WTC11 (cell line): ENCODE measurements around the gene MRPL44. TPM values are rescaled to one million over a fixed set of nuclear protein-coding genes. Genes with fewer than 3 reads are reported as not detected.

ENCODE experiments used
- ATAC-seq: fragments of 200-7000 bp; cut with Tn5 transposase; 2 replicates; pipeline ENCODE4 v1.10.0; 2021; ENCODE audit warnings: mild to moderate bottlenecking, moderate library complexity
- CTCF ChIA-PET: fragments of 300-600 bp; sonication (Branson Sonifier 250); formaldehyde crosslinking; loops from one replicate; lab custom pipeline; 2021; ENCODE audit warnings: antibody characterized with exemption; lab: Charles Lee
- POLR2A ChIA-PET: fragments of 350-600 bp; sonication (Branson Sonifier 250); formaldehyde crosslinking; loops from one replicate; lab custom pipeline; 2021; ENCODE audit warnings: antibody characterized with exemption; lab: Charles Lee
- DNase-seq: peaks from one replicate; pipeline ENCODE4 v3.0.0; 2021; ENCODE audit warnings: low spot score
- H3K27ac Mint-ChIP-seq: 2 replicates; pipeline ENCODE4 v1.8.0; 2021; ENCODE audit warnings: mixed read lengths
- H3K27me3 Mint-ChIP-seq: 2 replicates; pipeline ENCODE4 v1.8.0; 2021; ENCODE audit warnings: low read depth, mild to moderate bottlenecking, moderate library complexity, mixed read lengths
- H3K36me3 Mint-ChIP-seq: 2 replicates; pipeline ENCODE4 v1.8.0; 2021; ENCODE audit warnings: mixed read lengths
- H3K4me1 Mint-ChIP-seq: 2 replicates; pipeline ENCODE4 v1.8.0; 2022; ENCODE audit warnings: mixed read lengths
- H3K4me3 Mint-ChIP-seq: 2 replicates; pipeline ENCODE4 v1.8.0; 2021; ENCODE audit warnings: mild to moderate bottlenecking, moderate library complexity, mixed read lengths
- H3K9me3 Mint-ChIP-seq: 2 replicates; pipeline ENCODE4 v1.8.0; 2021; ENCODE audit warnings: mixed read lengths
- GABPB1 ChIP-seq: sonication (generic); formaldehyde crosslinking; IDR thresholded peaks from 2 replicates; pipeline ENCODE4 v1.8.1; 2023; ENCODE audit warnings: mild to moderate bottlenecking, missing genetic modification reagents
- JUN ChIP-seq: sonication (generic); formaldehyde crosslinking; IDR thresholded peaks from 2 replicates; pipeline ENCODE4 v1.8.0; 2023; ENCODE audit warnings: mild to moderate bottlenecking, missing genetic modification reagents
- TCF7 ChIP-seq: sonication (generic); formaldehyde crosslinking; IDR thresholded peaks from 2 replicates; pipeline ENCODE4 v1.8.0; 2022; ENCODE audit warnings: mild to moderate bottlenecking, low read depth, missing genetic modification reagents, moderate library complexity
- ZNF232 ChIP-seq: sonication (generic); formaldehyde crosslinking; IDR thresholded peaks from 2 replicates; pipeline ENCODE4 v1.8.0; 2022; ENCODE audit warnings: mild to moderate bottlenecking, missing genetic modification reagents
- ZNF263 ChIP-seq: sonication (generic); formaldehyde crosslinking; IDR thresholded peaks from 2 replicates; pipeline ENCODE4 v1.8.1; 2022; ENCODE audit warnings: low read depth, mild to moderate bottlenecking, moderate library complexity, missing genetic modification reagents
- total RNA-seq: library from RNA; stranded (reverse); gene quantifications from 3 replicates; pipeline ENCODE4 v1.2.3, GENCODE V29; 2021
- TF ChIP-seq, protein P1 (sequence below): sonication (generic); formaldehyde crosslinking; IDR thresholded peaks from 2 replicates; pipeline ENCODE4 v1.8.0; 2023; ENCODE audit warnings: mild to moderate bottlenecking, missing genetic modification reagents
- TF ChIP-seq, protein P2 (sequence below): fragments of 200-600 bp; IDR thresholded peaks from 2 replicates; pipeline ENCODE4 v1.8.0; 2022; ENCODE audit warnings: antibody characterized with exemption
- TF ChIP-seq, protein P3 (sequence below): sonication (generic); formaldehyde crosslinking; conservative IDR thresholded peaks from 2 replicates; pipeline ENCODE4 v1.8.1; 2023; ENCODE audit warnings: mild to moderate bottlenecking, low read depth, missing genetic modification reagents, moderate library complexity
- TF ChIP-seq, protein P4 (sequence below): sonication (generic); formaldehyde crosslinking; IDR thresholded peaks from 2 replicates; pipeline ENCODE4 v1.8.0; 2022; ENCODE audit warnings: mild to moderate bottlenecking, missing genetic modification reagents

MRPL44 gene
- total RNA-seq, 1 experiment from 2014 or later = 55.3 TPM

DNA sequence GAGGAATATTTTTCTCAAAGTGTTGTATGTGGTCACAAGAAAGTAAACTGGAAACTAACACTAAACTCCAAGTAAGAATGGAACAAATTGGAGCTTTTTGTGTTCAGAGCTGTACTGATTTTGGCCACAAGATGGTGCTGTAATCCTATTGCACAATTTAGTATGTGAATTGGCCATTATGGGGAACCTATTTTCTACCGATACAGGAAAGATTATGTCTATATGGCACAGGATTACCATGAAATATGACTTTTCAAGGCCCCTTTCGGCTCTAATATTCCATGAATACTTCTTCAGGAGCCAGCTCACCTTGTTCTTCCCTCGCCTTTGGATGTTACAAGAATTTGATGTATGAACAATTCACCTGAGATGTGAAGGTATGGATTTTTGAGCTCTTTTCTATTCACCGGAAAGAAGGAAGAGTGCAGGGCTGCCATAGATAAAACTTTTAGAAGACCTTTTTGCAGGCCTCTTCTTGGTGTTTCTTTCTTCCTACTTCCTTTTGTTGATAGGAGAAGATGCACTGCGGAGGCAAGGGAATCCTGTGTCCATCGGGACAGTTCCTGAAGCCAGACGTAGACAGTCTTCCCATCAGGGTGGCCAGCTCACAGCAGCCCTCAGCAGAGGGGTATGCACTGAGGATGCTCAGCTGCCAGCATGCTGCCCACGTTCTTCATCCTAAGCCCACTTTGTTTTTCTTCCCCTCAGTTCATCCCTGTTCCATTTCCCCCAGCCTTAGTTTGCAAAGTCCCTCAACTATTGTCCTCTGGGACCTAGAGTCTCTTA is 13.3 kb downstream of the MRPL44 start:
- CTCF ChIA-PET = interaction anchor here (0.7 to 5.0 kb wide), 41 partner anchors 8 to 685 kb away, joined by 3 to 130 read pairs (median 6); partner anchors contain the start of genes CUL3, MRPL44 and SERPINE2
- H3K4me1 Mint-ChIP-seq = peaks cover 22% of the 10 kb centered on the region
- POLR2A ChIA-PET = interaction anchor here (0.6 to 1.5 kb wide), 3 partner anchors 28 to 313 kb away, joined by 5 to 8 read pairs (median 8); no protein-coding TSS in a partner anchor
- H3K27ac Mint-ChIP-seq = no peak overlapping the region
- no peaks in the 10 kb centered on the region for H3K27me3 Mint-ChIP-seq
- peaks cover 16% of the 10 kb centered on the region for H3K36me3 Mint-ChIP-seq
- peak; percentile 66 for ATAC-seq
- DNase-seq = no peak
- TF ChIP-seq, protein P1, sequence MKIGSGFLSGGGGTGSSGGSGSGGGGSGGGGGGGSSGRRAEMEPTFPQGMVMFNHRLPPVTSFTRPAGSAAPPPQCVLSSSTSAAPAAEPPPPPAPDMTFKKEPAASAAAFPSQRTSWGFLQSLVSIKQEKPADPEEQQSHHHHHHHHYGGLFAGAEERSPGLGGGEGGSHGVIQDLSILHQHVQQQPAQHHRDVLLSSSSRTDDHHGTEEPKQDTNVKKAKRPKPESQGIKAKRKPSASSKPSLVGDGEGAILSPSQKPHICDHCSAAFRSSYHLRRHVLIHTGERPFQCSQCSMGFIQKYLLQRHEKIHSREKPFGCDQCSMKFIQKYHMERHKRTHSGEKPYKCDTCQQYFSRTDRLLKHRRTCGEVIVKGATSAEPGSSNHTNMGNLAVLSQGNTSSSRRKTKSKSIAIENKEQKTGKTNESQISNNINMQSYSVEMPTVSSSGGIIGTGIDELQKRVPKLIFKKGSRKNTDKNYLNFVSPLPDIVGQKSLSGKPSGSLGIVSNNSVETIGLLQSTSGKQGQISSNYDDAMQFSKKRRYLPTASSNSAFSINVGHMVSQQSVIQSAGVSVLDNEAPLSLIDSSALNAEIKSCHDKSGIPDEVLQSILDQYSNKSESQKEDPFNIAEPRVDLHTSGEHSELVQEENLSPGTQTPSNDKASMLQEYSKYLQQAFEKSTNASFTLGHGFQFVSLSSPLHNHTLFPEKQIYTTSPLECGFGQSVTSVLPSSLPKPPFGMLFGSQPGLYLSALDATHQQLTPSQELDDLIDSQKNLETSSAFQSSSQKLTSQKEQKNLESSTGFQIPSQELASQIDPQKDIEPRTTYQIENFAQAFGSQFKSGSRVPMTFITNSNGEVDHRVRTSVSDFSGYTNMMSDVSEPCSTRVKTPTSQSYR (CRISPR knock-in tag) = no peak
- TF ChIP-seq, protein P2, sequence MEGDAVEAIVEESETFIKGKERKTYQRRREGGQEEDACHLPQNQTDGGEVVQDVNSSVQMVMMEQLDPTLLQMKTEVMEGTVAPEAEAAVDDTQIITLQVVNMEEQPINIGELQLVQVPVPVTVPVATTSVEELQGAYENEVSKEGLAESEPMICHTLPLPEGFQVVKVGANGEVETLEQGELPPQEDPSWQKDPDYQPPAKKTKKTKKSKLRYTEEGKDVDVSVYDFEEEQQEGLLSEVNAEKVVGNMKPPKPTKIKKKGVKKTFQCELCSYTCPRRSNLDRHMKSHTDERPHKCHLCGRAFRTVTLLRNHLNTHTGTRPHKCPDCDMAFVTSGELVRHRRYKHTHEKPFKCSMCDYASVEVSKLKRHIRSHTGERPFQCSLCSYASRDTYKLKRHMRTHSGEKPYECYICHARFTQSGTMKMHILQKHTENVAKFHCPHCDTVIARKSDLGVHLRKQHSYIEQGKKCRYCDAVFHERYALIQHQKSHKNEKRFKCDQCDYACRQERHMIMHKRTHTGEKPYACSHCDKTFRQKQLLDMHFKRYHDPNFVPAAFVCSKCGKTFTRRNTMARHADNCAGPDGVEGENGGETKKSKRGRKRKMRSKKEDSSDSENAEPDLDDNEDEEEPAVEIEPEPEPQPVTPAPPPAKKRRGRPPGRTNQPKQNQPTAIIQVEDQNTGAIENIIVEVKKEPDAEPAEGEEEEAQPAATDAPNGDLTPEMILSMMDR = peak; percentile 80
- H3K9me3 Mint-ChIP-seq = no peaks in the 10 kb centered on the region
- H3K4me3 Mint-ChIP-seq = no peak overlapping the region

DNA sequence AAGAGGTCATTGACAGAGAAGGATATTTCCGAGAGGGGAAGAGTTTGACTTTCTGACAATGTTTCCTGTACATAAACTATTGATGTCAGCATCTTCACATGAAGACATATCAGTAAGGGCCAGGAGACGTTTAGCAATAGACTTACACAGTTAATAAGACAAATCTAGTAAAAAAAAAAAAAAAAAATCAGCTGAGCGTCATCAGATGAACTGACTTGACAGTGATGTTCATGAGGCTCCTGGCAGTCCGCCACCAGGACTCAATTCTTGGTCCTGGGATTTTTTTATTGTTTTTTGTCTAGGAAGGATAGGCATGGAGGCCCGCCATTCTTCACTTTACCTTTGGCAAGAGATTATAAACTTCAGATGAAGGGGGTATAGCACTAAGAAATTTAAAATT is 14.5 kb downstream of the MRPL44 start:
- ATAC-seq (no peak), DNase-seq (no peak)
- H3K9me3 Mint-ChIP-seq = no peaks in the 10 kb centered on the region
- H3K27ac Mint-ChIP-seq = no peak overlapping the region
- H3K4me1 Mint-ChIP-seq = peaks cover 22% of the 10 kb centered on the region
- no peak overlapping the region for H3K4me3 Mint-ChIP-seq
- H3K27me3 Mint-ChIP-seq = no peaks in the 10 kb centered on the region
- peaks cover 12% of the 10 kb centered on the region for H3K36me3 Mint-ChIP-seq
- TF ChIP-seq TCF7 (CRISPR knock-in tag) = no peak
- no peak for TF ChIP-seq ZNF263
- no peak for TF ChIP-seq ZNF232
- no peak for TF ChIP-seq JUN (CRISPR knock-in tag)
- CTCF ChIA-PET = interaction anchor here (0.6 to 5.0 kb wide), 12 partner anchors 9 to 432 kb away, joined by 3 to 130 read pairs (median 8); no protein-coding TSS in a partner anchor
- POLR2A ChIA-PET = no interaction called here

DNA sequence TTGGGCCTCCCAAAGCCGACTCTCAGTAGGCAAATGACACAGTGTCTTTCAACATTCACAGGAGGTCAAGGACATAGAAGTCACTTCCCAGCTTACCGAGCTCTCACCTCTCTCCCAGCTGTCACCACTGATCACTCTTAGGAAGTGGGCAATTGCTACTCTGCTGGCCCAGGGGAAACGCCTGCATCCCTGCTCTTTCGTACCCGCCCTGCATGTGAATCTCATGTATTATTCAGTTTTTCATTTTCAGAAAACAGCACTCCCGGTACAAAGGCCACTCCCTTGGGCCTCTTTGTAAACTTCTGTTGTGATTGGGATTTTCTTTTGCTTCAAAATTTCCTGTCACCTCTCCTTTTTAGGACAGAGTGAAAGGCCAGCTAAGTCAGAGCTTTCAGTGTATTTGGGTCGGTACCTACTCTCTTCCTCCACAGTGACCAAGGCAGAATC is 15.4 kb downstream of the MRPL44 start:
- Mint-ChIP-seq H3K27ac (no peak overlapping the region), H3K9me3 (no peaks in the 10 kb centered on the region), H3K4me3 (no peak overlapping the region), H3K36me3 (0 out of 2 replicates have a peak, but pooled peaks cover 5% of the 10 kb centered on the region), H3K4me1 (peaks cover 22% of the 10 kb centered on the region), H3K27me3 (no peaks in the 10 kb centered on the region)
- TF ChIP-seq, protein P2 = no peak
- TF ChIP-seq, protein P3, sequence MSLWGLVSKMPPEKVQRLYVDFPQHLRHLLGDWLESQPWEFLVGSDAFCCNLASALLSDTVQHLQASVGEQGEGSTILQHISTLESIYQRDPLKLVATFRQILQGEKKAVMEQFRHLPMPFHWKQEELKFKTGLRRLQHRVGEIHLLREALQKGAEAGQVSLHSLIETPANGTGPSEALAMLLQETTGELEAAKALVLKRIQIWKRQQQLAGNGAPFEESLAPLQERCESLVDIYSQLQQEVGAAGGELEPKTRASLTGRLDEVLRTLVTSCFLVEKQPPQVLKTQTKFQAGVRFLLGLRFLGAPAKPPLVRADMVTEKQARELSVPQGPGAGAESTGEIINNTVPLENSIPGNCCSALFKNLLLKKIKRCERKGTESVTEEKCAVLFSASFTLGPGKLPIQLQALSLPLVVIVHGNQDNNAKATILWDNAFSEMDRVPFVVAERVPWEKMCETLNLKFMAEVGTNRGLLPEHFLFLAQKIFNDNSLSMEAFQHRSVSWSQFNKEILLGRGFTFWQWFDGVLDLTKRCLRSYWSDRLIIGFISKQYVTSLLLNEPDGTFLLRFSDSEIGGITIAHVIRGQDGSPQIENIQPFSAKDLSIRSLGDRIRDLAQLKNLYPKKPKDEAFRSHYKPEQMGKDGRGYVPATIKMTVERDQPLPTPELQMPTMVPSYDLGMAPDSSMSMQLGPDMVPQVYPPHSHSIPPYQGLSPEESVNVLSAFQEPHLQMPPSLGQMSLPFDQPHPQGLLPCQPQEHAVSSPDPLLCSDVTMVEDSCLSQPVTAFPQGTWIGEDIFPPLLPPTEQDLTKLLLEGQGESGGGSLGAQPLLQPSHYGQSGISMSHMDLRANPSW (CRISPR knock-in tag) = no peak
- TF ChIP-seq GABPB1 (CRISPR knock-in tag) = peak; percentile 47; the same call in 1 of the 2 replicates
- TF ChIP-seq, protein P4, sequence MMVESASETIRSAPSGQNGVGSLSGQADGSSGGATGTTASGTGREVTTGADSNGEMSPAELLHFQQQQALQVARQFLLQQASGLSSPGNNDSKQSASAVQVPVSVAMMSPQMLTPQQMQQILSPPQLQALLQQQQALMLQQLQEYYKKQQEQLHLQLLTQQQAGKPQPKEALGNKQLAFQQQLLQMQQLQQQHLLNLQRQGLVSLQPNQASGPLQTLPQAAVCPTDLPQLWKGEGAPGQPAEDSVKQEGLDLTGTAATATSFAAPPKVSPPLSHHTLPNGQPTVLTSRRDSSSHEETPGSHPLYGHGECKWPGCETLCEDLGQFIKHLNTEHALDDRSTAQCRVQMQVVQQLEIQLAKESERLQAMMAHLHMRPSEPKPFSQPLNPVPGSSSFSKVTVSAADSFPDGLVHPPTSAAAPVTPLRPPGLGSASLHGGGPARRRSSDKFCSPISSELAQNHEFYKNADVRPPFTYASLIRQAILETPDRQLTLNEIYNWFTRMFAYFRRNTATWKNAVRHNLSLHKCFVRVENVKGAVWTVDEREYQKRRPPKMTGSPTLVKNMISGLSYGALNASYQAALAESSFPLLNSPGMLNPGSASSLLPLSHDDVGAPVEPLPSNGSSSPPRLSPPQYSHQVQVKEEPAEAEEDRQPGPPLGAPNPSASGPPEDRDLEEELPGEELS = no peak
- DNase-seq (no peak), ATAC-seq (no peak)
- POLR2A ChIA-PET = no interaction called here
- CTCF ChIA-PET = interaction anchor here (0.8 to 5.0 kb wide), 5 partner anchors 20 to 387 kb away, joined by 3 to 130 read pairs (median 3); no protein-coding TSS in a partner anchor
